HG03139 (cell line): ENCODE data around the gene ZC3H11A.

ENCODE experiments used
- ATAC-seq: cut with Tn5 transposase; IDR thresholded peaks from one replicate; pipeline ENCODE4 v1.9.1; 2021; ENCODE audit not compliant: unreplicated experiment

The ZC3H11A gene

DNA sequence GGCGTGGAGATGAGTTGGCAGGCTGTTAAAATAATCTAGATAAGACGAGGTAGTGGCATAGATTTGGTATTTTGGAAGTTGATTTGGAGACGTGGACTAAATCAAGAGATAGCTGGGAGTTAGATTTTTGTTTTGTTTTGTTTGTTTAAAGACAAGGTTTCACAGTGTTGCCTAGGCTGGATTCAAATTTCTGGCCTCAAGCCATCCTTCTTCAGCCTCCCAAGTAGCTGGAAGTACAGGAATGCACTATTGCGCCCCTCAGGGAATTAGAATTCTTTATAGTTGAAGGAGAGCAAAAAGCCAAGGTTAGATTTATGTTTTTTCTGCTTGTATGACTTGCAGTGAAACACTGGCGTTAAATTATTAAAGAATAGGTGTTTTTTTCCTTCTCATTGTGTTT lies 43.7 kb downstream of the ZC3H11A start:
- no peak for ATAC-seq

GRCh38 chr1:203840208-203840808 lies 44.9 kb downstream of the ZC3H11A start:
- no peak for ATAC-seq

GRCh38 chr1:203842559-203842876 lies 47.1 kb downstream of the ZC3H11A start:
- no peak for ATAC-seq

GRCh38 chr1:203843435-203843834 lies 48.0 kb downstream of the ZC3H11A start:
- ATAC-seq, result no peak
